ENCODE measurements around the gene SEMA3G. TPM values are rescaled to one million over a fixed set of nuclear protein-coding genes. Genes with fewer than 3 reads are reported as not detected.

SEMA3G gene
- total and polyA plus RNA-seq, 2 donors (not counting 1 experiment from before 2014, with no cell fraction given): 0.02 to 0.17 TPM

GRCh38 chr3:52399131-52399530, 45.8 kb downstream of the SEMA3G start:
- Histone ChIP-seq H3K36me3 (ENCODE audit: control insufficient read depth, insufficient read depth, low read length) (peaks cover 19% of the 10 kb centered on the region), H4K20me1 (ENCODE audit: control insufficient read depth, extremely low read depth, insufficient read depth, low read length) (no peaks in the 10 kb centered on the region), H3K9ac (ENCODE audit: insufficient read depth, low read length) (no peak overlapping the region), H3K27me3 (ENCODE audit: control insufficient read depth, insufficient read depth, low read length) (peaks cover 4% of the 10 kb centered on the region), H3K9me3 (ENCODE audit: control insufficient read depth, insufficient read depth, low read depth, low read length) (no peaks in the 10 kb centered on the region), H2AFZ (ENCODE audit: low read length) (no peak overlapping the region), H3K79me2 (ENCODE audit: control insufficient read depth, insufficient read depth, low read length) (no peaks in the 10 kb centered on the region), H3K4me1 (ENCODE audit: control insufficient read depth, extremely low read depth, insufficient read depth, low read length) (no peaks in the 10 kb centered on the region), H3K27ac (ENCODE audit: insufficient read depth, low read length) (no peak overlapping the region), H3K4me2 (ENCODE audit: extremely low read depth, insufficient read depth, low read length) (no peak overlapping the region), H3K4me3 (replicated peaks in 1 of 4; ENCODE audit: control extremely low read depth in 1 of 4, insufficient read depth in 1 of 4, low read depth in 3 of 4, low read length in 4 of 4) (no peak overlapping the region)
- no peak for TF ChIP-seq CTCF (conservative IDR thresholded peaks at IDR 0.05 in 1 of 2, IDR thresholded peaks at IDR 0.05 in 1 of 2; ENCODE audit: low read depth in 1 of 2, low read length in 2 of 2)
- no peak for TF ChIP-seq EZH2 (IDR thresholded peaks at IDR 0.05; ENCODE audit: low read length, missing control alignments)
- no peak for DNase-seq (ENCODE audit: low read depth in 2 of 2)

- no peak overlapping the region for H3K4me3 ChIP-seq (replicated peaks in 1 of 4; ENCODE audit: control extremely low read depth in 1 of 4, insufficient read depth in 1 of 4, low read depth in 3 of 4, low read length in 4 of 4)
- H3K79me2 ChIP-seq (ENCODE audit: control insufficient read depth, insufficient read depth, low read length): no peaks in the 10 kb centered on the region
- TF ChIP-seq EZH2 (IDR thresholded peaks at IDR 0.05; ENCODE audit: low read length, missing control alignments): no peak
- no peak for TF ChIP-seq CTCF (conservative IDR thresholded peaks at IDR 0.05 in 1 of 2, IDR thresholded peaks at IDR 0.05 in 1 of 2; ENCODE audit: low read depth in 1 of 2, low read length in 2 of 2)
- H3K36me3 ChIP-seq (ENCODE audit: control insufficient read depth, insufficient read depth, low read length): peaks cover 16% of the 10 kb centered on the region
- H3K9ac ChIP-seq (ENCODE audit: insufficient read depth, low read length): no peak overlapping the region
- H2AFZ ChIP-seq (ENCODE audit: low read length): no peak overlapping the region
- H3K4me2 ChIP-seq (ENCODE audit: extremely low read depth, insufficient read depth, low read length): no peak overlapping the region
- H3K9me3 ChIP-seq (ENCODE audit: control insufficient read depth, insufficient read depth, low read depth, low read length): no peaks in the 10 kb centered on the region
- no peaks in the 10 kb centered on the region for H4K20me1 ChIP-seq (ENCODE audit: control insufficient read depth, extremely low read depth, insufficient read depth, low read length)
- peaks cover 4% of the 10 kb centered on the region for H3K27me3 ChIP-seq (ENCODE audit: control insufficient read depth, insufficient read depth, low read length)
- H3K27ac ChIP-seq (ENCODE audit: insufficient read depth, low read length): no peak overlapping the region
- H3K4me1 ChIP-seq (ENCODE audit: control insufficient read depth, extremely low read depth, insufficient read depth, low read length): no peaks in the 10 kb centered on the region
- no peak for DNase-seq (ENCODE audit: low read depth in 2 of 2)
Measured at GRCh38 chr3:52398670-52399081, 46.2 kb downstream of the SEMA3G start.

GRCh38 chr3:52397676-52398399, 47.1 kb downstream of the SEMA3G start:
- no peak overlapping the region for H2AFZ ChIP-seq (ENCODE audit: low read length)
- H3K4me3 ChIP-seq (replicated peaks in 1 of 4; ENCODE audit: control extremely low read depth in 1 of 4, insufficient read depth in 1 of 4, low read depth in 3 of 4, low read length in 4 of 4): no peak overlapping the region
- H4K20me1 ChIP-seq (ENCODE audit: control insufficient read depth, extremely low read depth, insufficient read depth, low read length): no peaks in the 10 kb centered on the region
- no peak overlapping the region for H3K9ac ChIP-seq (ENCODE audit: insufficient read depth, low read length)
- H3K79me2 ChIP-seq (ENCODE audit: control insufficient read depth, insufficient read depth, low read length): no peaks in the 10 kb centered on the region
- H3K4me2 ChIP-seq (ENCODE audit: extremely low read depth, insufficient read depth, low read length): no peak overlapping the region
- peaks cover 9% of the 10 kb centered on the region for H3K36me3 ChIP-seq (ENCODE audit: control insufficient read depth, insufficient read depth, low read length)
- TF ChIP-seq CTCF (conservative IDR thresholded peaks at IDR 0.05 in 1 of 2, IDR thresholded peaks at IDR 0.05 in 1 of 2; ENCODE audit: low read depth in 1 of 2, low read length in 2 of 2): no peak
- no peak for TF ChIP-seq EZH2 (IDR thresholded peaks at IDR 0.05; ENCODE audit: low read length, missing control alignments)
- peaks cover 4% of the 10 kb centered on the region for H3K27me3 ChIP-seq (ENCODE audit: control insufficient read depth, insufficient read depth, low read length)
- H3K27ac ChIP-seq (ENCODE audit: insufficient read depth, low read length): no peak overlapping the region
- H3K9me3 ChIP-seq (ENCODE audit: control insufficient read depth, insufficient read depth, low read depth, low read length): no peaks in the 10 kb centered on the region
- H3K4me1 ChIP-seq (ENCODE audit: control insufficient read depth, extremely low read depth, insufficient read depth, low read length): no peaks in the 10 kb centered on the region
- DNase-seq (ENCODE audit: low read depth in 2 of 2): no peak
